Lower lobe of right lung (tissue), 2 donors: ENCODE measurements around the gene GFAP. TPM values are rescaled to one million over a fixed set of nuclear protein-coding genes. Genes with fewer than 3 reads are reported as not detected.

Source experiments
- ATAC-seq, 2 donors: fragments of 200-7000 bp; cut with Tn5 transposase; one replicate each; pipeline ENCODE4 v1.9.1; 2020 to 2022; ENCODE audit warnings: mild to moderate bottlenecking in 2 of 2, moderate library complexity in 2 of 2
- DNase-seq: peaks from one replicate; pipeline ENCODE4 v3.0.0-alpha.2; 2020
- H3K27ac ChIP-seq: fragments of 200-600 bp; one replicate; pipeline ENCODE4 v1.8.0; 2022
- H3K27me3 ChIP-seq: fragments of 200-600 bp; one replicate; pipeline ENCODE4 v1.8.0; 2022; ENCODE audit warnings: low read depth
- H3K36me3 ChIP-seq: fragments of 200-600 bp; one replicate; pipeline ENCODE4 v1.8.0; 2022; ENCODE audit warnings: mild to moderate bottlenecking
- H3K4me1 ChIP-seq: fragments of 200-600 bp; one replicate; pipeline ENCODE4 v1.8.0; 2022
- H3K4me3 ChIP-seq: fragments of 200-600 bp; one replicate; pipeline ENCODE4 v1.8.0; 2022; ENCODE audit warnings: mild to moderate bottlenecking
- H3K9me3 ChIP-seq: fragments of 200-600 bp; one replicate; pipeline ENCODE4 v1.8.0; 2022
- intact Hi-C: fragments of 100-400 bp; cut with DNase I; formaldehyde crosslinking; loops from one replicate; pipeline ENCODE4 v1.11.0; 2022
- total RNA-seq: library from RNA; stranded (reverse); fragmentation: NEBNext Ultra II Directional; extraction: Animal tissue kit (Norgen Biotek cat#: 25700); gene quantifications from one replicate; pipeline ENCODE4 v1.2.1, GENCODE V29; 2021
- TF ChIP-seq, protein P1 (sequence below): fragments of 200-600 bp; IDR thresholded peaks from one replicate; pipeline ENCODE4 v1.8.0; 2022; ENCODE audit warnings: antibody characterized with exemption, mild to moderate bottlenecking
- donor health status: DM: no; HTN: yes; CAD: no; lungs with severe emphysema.

The GFAP gene
- total RNA-seq, 1 donor from 2014 or later: not detected

DNA sequence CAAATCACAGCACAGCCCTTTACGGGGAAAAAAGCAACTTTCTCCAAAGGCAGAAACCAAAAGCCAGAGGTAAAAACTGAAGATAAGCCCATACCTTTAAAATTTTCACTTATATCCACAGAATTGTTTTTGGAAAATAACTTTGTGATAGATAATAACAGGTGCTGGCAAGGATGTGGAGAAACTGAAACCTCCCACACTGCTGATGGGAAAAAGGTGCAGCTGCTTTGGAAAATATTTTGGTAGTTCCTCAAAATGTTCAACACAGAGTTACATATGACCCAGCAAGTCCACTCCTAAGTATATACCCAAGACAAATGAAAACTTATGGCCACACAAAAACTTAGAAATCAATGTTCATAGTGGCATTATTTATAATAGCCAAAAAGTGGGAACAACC, 28.3 kb downstream of the GFAP start:
- Histone ChIP-seq H3K27ac (no peak overlapping the region), H3K9me3 (no peaks in the 10 kb centered on the region), H3K27me3 (no peaks in the 10 kb centered on the region), H3K4me1 (peaks cover 19% of the 10 kb centered on the region), H3K36me3 (peaks cover 69% of the 10 kb centered on the region), H3K4me3 (no peak overlapping the region)
- no peak for ATAC-seq
- no peak for DNase-seq
- intact Hi-C loops: no loop called here
- TF ChIP-seq, protein P1, sequence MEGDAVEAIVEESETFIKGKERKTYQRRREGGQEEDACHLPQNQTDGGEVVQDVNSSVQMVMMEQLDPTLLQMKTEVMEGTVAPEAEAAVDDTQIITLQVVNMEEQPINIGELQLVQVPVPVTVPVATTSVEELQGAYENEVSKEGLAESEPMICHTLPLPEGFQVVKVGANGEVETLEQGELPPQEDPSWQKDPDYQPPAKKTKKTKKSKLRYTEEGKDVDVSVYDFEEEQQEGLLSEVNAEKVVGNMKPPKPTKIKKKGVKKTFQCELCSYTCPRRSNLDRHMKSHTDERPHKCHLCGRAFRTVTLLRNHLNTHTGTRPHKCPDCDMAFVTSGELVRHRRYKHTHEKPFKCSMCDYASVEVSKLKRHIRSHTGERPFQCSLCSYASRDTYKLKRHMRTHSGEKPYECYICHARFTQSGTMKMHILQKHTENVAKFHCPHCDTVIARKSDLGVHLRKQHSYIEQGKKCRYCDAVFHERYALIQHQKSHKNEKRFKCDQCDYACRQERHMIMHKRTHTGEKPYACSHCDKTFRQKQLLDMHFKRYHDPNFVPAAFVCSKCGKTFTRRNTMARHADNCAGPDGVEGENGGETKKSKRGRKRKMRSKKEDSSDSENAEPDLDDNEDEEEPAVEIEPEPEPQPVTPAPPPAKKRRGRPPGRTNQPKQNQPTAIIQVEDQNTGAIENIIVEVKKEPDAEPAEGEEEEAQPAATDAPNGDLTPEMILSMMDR: no peak

DNA sequence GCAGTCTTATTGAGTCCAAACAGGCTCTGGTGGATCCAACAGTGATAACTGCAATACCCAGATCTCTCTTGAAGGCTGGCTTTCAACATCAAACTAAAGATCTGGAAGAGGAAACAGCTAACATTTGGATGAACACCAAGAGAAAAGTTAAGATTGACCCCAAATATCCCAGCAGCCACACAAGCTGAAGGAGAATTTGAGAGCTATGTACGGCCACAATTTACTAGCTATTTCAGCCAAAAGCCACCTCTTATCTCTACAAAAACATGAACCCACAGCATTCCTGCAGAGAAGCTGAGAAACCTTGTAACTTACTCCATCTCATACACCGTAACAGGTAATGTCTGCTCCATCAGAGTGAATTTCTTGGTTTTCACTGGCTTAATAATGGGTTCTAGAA, 30.4 kb downstream of the GFAP start:
- no peak overlapping the region for H3K4me3 ChIP-seq
- no peak for DNase-seq

DNA sequence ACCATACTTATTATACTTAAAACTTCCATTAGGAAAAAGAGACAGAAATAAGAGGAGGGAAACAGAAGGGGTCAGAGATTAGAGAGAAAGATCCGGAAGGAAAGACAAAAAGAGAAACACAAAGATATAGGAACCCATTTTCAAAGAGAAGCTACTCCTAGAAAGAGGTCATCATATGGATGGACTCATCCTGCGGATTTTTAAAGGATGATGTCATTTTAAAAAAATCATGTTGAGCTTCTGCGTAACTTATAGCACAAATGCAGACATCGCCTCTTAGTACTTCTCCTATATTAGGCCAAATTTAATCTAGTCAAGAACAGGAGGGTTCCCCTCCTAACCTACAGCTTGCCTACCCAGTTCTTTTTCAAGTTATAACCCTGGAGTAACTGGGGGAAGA, 34.2 kb downstream of the GFAP start:
- intact Hi-C loops: no loop called here
- peaks cover 98% of the 10 kb centered on the region for H3K36me3 ChIP-seq

More for the DNA sequence above, 30.4 kb downstream of the GFAP start:
- TF ChIP-seq, protein P1: no peak
- intact Hi-C loops: no loop called here
- Histone ChIP-seq H3K36me3 (peaks cover 75% of the 10 kb centered on the region), H3K27ac (no peak overlapping the region), H3K9me3 (no peaks in the 10 kb centered on the region), H3K4me1 (peaks cover 19% of the 10 kb centered on the region), H3K27me3 (no peaks in the 10 kb centered on the region)
- no peak for ATAC-seq

DNA sequence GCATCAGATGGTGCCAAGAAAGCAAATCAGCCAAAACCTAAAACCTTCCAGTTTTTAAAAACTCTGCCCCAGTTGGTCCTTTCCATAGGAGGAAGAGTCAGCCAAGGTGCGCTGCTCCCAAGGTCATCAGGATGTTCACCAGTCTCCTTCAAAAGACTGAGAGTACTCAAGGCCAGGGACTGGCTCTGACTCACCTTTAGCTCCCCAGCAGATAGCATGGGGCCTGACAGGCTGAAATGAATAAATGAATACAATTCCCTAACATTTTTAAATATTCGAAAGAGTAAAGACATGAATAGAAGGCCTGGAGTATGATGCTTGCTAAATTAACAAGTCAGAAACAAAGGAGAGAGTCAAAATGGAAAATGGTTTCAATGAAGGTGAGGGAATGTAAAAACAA, 35.2 kb downstream of the GFAP start:
- intact Hi-C loops: no loop called here
- Histone ChIP-seq H3K27ac (no peak overlapping the region), H3K27me3 (no peaks in the 10 kb centered on the region), H3K4me1 (no peaks in the 10 kb centered on the region), H3K9me3 (no peaks in the 10 kb centered on the region), H3K36me3 (peaks cover 98% of the 10 kb centered on the region), H3K4me3 (no peak overlapping the region)
- TF ChIP-seq, protein P1: no peak
- ATAC-seq (no peak), DNase-seq (no peak)

More for the DNA sequence above, 34.2 kb downstream of the GFAP start:
- no peaks in the 10 kb centered on the region for H3K9me3 ChIP-seq
- no peak overlapping the region for H3K27ac ChIP-seq
- DNase-seq (no peak), ATAC-seq (no peak)
- TF ChIP-seq, protein P1: no peak
- no peak overlapping the region for H3K4me3 ChIP-seq
- H3K27me3 ChIP-seq: no peaks in the 10 kb centered on the region
- H3K4me1 ChIP-seq: no peaks in the 10 kb centered on the region

DNA sequence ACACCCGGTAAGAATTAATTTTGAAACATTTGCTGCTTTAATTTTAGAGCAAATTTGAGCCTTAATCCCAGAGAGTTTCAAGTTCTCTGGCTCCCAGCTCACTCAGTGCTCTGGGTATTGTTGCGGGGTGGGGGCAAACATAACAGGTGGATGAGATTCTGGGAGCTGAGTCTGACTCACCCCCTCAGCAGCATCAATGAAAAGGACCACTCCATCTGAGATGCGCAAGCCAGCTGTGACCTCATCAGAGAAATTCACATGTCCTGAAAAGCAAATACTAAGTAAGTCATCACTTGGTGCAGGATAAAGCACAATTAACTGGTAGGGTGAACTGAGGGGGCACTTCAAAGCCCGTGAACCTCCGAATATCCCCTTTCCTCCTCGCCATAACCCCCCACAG, 35.9 kb downstream of the GFAP start:
- Histone ChIP-seq H3K4me3 (no peak overlapping the region), H3K4me1 (no peaks in the 10 kb centered on the region), H3K9me3 (no peaks in the 10 kb centered on the region), H3K27me3 (no peaks in the 10 kb centered on the region), H3K27ac (no peak overlapping the region), H3K36me3 (peaks cover 98% of the 10 kb centered on the region)
- no peak for ATAC-seq
- no peak for DNase-seq
- TF ChIP-seq, protein P1: no peak
- intact Hi-C loops: no loop called here
